GM12878 (cell line): ENCODE measurements around the gene MSS51.

ENCODE experiments used
- EZH2 ChIP-seq: IDR thresholded peaks from 2 replicates; pipeline ENCODE4 v1.6.1; 2012; ENCODE audit warnings: low read depth, mild to moderate bottlenecking, control low read depth, inconsistent platforms, low read length, borderline replicate concordance; ENCODE audit not compliant: control insufficient read depth
- TCF12 ChIP-seq: IDR thresholded peaks from 2 replicates; pipeline ENCODE4 v1.6.1; 2011; ENCODE audit warnings: low read depth, mild to moderate bottlenecking, low read length
- ZNF622 ChIP-seq: fragments of 450-650 bp; IDR thresholded peaks from 2 replicates; pipeline ENCODE4 v1.6.1; 2017; ENCODE audit warnings: mild to moderate bottlenecking, inconsistent platforms
- TF ChIP-seq, protein P1 (sequence below), 3 experiments: IDR thresholded peaks in 2 of 3; conservative IDR thresholded peaks in 1 of 3; 2 replicates each; pipeline ENCODE4 v1.5.1; 2011; ENCODE audit warnings: low read depth in 3 of 3, low read length in 3 of 3, mild to moderate bottlenecking in 3 of 3, control low read depth in 2 of 3, moderate library complexity in 2 of 3, inconsistent platforms in 1 of 3, mixed read lengths in 1 of 3; ENCODE audit not compliant: control insufficient read depth in 2 of 3, insufficient read depth in 1 of 3; ENCODE audit errors: extremely low read depth in 1 of 3

DNA sequence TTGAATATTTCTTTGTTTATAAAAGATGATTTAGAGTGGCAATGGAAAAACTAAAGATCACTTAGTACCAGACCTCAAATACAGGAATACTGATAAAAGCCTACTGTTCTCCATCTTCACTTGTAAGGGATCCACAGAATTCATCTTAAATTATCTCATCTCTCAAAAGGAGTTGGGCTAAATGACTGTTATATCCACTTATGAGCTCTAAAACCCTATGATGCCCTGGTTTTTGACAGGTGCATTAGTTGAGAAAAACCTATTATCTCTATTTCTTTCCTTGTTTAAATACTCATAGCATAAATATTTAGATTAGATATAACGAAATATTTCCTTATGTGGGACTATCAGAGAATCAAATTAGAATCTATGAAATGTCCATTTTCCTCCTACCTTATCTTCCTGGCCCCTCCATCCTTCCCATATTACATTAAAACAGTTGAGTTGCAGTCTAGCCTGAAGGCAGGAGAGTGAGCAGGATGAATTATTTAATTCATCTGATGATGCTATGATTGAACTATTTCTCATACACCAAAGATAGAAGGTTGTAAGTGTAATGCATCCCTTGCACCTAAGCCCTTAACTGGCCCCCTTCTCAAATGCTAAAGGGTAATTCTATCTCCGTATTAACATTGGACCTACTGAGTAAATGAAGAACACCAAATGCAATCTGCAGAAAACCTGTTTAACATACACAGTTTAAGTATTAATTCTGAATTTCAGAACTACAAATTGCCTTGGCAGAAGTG lies 32.8 kb upstream of the MSS51 start:
- TF ChIP-seq ZNF622 (no peak), TCF12 (no peak), EZH2 (no peak)
- TF ChIP-seq, protein P1, sequence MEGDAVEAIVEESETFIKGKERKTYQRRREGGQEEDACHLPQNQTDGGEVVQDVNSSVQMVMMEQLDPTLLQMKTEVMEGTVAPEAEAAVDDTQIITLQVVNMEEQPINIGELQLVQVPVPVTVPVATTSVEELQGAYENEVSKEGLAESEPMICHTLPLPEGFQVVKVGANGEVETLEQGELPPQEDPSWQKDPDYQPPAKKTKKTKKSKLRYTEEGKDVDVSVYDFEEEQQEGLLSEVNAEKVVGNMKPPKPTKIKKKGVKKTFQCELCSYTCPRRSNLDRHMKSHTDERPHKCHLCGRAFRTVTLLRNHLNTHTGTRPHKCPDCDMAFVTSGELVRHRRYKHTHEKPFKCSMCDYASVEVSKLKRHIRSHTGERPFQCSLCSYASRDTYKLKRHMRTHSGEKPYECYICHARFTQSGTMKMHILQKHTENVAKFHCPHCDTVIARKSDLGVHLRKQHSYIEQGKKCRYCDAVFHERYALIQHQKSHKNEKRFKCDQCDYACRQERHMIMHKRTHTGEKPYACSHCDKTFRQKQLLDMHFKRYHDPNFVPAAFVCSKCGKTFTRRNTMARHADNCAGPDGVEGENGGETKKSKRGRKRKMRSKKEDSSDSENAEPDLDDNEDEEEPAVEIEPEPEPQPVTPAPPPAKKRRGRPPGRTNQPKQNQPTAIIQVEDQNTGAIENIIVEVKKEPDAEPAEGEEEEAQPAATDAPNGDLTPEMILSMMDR (IDR thresholded peaks at IDR 0.05 in 2 of 3, conservative IDR thresholded peaks at IDR 0.05 in 1 of 3; ENCODE audit: control insufficient read depth in 2 of 3, extremely low read depth in 1 of 3, insufficient read depth in 1 of 3, low read depth in 3 of 3, low read length in 3 of 3) = no peak
